Effector CD4-positive, alpha-beta T cell (primary cell): ENCODE data around the gene C5orf52. TPM values are rescaled to one million over a fixed set of nuclear protein-coding genes. Genes with fewer than 3 reads are reported as not detected.
A peak's percentile ranks its signal among the peaks of the same experiment; 100 is the strongest.
"Not testable (repeated sequence)": the region's sequence is repeated elsewhere in the genome, so short reads cannot be mapped to it uniquely, and the experiment has no call there.

ENCODE experiments used
- DNase-seq: peaks from one replicate; pipeline ENCODE4 v3.0.0-alpha.2; 2020
- total RNA-seq: gene quantifications from one replicate; lab custom pipeline; 2026; lab: John Stamatoyannopoulos, UW

Gene C5orf52
- total RNA-seq = not detected

DNA sequence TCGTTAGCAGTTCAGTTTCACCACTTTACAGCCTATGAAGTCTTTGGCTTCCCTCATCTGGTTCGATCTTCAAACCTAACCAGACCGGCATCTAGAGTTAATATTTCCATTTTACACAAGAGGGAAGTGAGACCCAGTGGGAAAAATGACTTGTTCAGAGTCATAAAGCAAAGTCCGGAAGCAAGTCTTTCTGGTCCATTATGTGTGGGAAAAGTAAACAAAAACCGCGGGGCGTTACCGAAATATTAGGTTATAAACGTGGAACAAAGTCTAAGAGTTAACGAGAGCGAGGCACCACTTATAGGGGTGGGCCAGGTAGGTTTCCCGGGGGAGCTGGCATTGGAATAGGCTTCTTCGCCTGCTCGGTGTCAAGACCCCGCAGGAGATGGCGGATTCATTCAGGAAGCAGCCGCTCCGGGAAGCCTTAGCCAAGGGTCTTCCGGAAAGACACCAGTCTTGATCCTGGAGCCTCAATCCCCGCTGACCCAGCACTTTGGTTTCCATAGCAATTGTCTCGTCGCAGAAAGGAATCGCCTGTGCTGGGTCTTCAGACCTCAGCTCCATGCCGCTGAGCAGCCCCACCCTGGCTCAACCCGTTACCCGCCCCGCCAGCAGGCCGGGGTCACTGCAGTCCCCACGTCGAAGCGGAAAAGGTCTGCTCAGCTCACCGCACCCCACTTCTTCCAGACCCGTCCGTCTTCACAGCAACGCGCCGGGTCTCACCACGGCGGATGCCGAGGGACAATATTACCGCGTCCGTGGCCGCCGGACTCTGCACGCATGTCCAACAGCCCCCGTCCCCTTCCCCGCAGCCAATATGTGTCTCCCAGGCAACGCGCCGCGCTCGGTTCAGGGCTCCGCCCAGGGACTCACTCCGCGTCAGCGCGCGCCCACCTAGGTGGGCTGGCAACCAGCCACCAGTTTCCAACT, at the start of gene C5orf52:
C5orf52 (plus strand) TSS at position 872 of the 930 bp plus-strand sequence. CDS start 82 bp downstream, outside the sequence.
- no peak for DNase-seq

- DNase-seq = no peak
These were observed 47.2 kb upstream of the C5orf52 start for GRCh38 chr5:157624144-157624543.

DNA sequence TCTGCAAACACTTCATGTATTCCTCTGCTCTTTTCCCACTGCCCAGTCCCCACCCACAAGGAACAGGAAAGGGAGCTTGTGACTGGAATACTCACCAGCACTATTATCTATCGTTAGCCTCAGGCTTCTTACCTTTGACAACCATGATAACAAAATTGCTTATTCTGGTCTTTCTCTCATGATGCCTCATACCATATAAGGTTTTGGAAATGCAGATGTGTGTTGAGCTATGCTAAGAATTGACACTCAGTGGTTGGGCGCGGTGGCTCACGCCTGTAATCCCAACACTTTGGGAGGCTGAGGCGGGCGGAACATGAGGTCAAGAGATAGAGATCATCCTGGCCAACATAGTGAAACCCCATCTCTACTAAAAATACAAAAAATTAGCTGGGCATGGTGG, 44.5 kb upstream of the C5orf52 start:
- no peak for DNase-seq

DNA sequence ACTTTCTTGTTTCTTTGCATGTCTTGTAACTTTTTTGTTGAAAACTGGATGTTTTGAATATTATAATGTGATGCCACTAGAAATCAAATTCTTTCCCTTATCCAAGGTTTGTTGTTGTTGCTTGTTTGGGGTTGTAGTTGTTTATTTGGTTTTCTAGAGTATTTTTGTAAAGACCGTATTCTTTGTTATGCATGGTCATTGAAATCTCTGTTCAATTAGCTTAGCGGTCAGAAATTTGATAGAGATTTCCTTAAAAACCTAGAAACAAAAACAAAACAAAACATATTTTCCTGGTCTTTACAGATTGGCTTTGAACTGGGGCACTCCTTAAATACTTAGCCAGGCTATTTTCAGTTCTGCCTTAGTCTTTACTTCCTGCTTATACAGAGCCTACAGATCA, 41.0 kb upstream of the C5orf52 start:
- no peak for DNase-seq

- no peak for DNase-seq
These were observed 30.8 kb upstream of the C5orf52 start for GRCh38 chr5:157640406-157641066.

- DNase-seq = no peak
These were observed 22.9 kb upstream of the C5orf52 start for GRCh38 chr5:157648275-157648990.

GRCh38 chr5:157649101-157649500, 22.2 kb upstream of the C5orf52 start:
- no peak for DNase-seq

DNA sequence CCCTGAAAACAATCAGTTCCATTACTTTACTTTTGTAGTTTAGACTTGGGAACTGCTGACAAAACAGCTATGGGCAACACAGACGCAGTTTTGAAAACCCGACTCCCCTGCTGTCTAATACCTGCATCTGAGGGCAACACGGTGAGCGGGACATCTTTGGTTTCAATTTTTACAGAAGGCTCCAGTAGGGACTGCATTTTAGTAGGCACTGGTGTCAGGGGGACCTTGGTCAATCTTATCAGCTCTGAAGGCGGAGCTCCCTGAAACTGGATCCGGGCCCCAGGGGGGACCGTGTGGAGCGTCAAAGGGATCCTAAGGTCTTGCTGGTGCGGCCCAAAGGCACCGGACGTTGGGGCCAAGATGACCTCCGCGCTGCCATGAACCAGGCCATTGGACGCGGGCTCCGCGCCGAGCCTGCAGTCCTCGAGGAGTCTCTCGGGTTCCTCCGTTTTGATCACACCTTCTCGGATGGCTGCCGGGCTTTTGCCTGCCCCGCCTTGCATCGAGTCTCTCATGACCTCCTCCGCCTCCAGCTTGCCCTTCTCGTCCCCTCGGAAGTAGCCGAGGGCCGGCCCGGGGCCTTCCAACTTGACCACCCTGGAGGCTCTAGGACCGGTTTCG, 20.2 kb upstream of the C5orf52 start:
- DNase-seq = no peak

DNA sequence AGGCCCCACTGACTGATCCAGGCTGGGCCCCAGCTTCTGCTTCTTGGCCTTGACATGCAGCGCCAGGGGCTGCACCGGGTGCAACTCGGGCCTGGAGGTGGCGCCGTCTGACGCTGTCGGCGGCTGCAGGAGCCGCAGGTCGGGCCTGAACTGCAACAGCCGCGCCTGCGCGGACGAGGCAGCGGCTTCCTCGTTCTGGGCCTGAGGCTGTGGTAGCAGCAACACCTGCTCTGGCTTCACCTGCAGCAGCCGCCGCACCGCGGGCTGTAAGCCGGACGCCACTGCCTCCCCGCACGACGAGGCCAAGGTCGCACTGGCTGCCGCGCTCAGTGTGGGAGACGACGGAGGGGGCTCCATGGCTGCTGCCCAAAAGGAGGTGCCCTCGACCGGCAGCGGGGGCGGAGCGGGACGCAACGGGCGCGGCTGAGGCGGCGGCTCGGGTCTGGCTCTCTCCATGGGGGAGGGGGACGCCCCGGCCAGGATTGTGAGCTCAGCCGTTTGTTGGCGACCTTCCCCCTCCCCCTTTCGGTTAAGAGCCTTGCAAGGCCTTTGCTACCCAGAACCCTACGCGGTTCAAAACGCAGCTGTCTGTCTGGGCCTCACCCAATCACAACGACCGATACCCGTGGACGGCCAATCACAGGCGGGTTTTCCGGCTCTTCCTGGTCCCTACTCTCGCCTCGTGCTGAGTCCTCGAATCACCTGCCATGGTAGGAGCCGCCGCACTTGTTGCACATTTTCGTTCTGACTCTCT, 19.5 kb upstream of the C5orf52 start:
- DNase-seq = peak; percentile 69

GRCh38 chr5:157652377-157652692, 19.0 kb upstream of the C5orf52 start, which contains the start of gene SOX30:
TSS of gene SOX30 (minus strand) at chr5:157652438. CDS start at chr5:157652078, 360 bp downstream.
- no peak for DNase-seq

GRCh38 chr5:157657516-157657915, 13.8 kb upstream of the C5orf52 start:
- DNase-seq = no peak

- DNase-seq = no peak
These were observed 12.4 kb upstream of the C5orf52 start for GRCh38 chr5:157658893-157659292.

- DNase-seq = no peak
These were observed 11.3 kb upstream of the C5orf52 start for GRCh38 chr5:157659868-157660660.

GRCh38 chr5:157665467-157666070, 5.8 kb upstream of the C5orf52 start:
- no peak for DNase-seq

- no peak for DNase-seq
These were observed 3.0 kb upstream of the C5orf52 start for GRCh38 chr5:157668356-157668755.

GRCh38 chr5:157669701-157670097, 1.6 kb upstream of the C5orf52 start:
- DNase-seq = no peak

DNA sequence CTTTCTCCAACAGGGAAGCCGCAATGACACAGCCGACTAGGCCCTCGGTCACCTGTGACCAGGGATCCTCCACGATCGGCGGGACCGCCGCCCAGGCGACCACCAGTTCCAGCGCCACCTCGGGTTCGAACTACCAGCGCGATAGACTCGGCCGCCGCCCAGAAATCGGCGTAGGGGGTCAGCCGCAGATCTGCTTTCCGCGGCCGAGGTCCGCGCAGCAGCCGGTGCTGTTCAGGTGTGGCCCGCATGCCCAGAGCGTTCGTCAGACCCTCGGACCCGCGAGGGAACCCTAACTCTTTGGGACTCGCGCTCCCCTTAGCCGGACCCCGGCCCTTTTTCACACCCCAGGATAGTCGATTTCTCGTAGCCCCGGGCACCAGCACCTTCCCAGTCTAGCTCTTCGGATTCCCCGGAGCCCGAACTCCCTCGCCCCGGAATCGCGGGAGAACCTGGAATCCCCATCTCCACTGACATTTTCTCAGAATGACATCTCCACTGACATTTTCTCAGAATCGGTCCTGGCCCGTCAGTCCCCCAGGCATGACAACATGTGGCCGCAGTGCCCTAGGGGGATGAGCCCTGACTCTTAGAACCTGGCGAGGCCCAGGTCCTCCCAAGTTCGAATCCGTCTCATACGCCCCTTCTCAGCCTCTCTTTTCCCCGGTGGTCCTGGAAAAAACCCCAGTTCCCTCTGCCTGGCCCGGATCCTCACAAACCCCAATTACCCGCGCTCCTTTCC, 428 bp downstream of the C5orf52 start:
- no peak for DNase-seq

- DNase-seq = no peak
These were observed 1.6 kb downstream of the C5orf52 start for GRCh38 chr5:157672976-157673375.

DNA sequence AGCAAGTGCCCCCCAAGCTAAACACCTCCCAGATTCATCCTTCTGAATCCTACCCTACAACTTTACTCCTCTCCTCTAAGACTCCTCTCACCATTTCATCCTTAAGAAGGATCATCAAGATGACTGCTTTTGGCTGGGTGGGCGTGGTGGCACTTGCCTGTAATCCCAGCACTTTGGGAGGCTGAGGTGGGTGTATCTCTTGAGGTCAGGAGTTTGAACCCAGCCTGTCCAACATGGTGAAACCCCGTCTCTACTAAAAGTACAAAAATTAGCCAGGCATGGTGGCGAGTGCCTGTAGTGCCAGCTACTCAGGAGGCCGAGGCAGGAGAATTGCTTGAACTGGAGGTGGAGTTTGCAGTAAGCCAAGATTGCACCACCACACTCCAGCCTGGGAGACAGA, 3.0 kb downstream of the C5orf52 start:
- DNase-seq = not testable (repeated sequence)

DNA sequence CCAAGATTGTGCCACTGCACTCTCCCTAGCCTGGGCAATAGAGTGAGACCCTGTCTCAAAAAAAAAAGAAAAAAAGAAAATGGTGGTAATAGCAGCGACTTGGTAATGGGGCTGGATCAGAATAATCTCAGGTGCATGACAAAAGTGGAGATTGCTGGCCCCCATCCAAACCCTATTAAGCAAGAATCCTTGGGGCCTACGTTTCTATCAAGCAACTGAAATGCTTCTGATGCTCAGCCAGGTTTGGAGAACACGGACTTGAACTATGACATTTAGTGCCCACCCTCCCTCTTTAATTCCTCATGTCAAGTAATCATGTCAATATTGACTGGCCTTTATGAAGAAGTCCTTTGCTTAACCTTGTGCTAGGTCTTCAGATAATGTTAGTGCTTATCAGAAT, 6.6 kb downstream of the C5orf52 start:
- DNase-seq = no peak
